Measurements from ENCODE around the gene INTS3.

Gene INTS3

GRCh38 chr1:153816283-153816889, 88.5 kb downstream of the INTS3 start:
- no peak overlapping the region for H3K4me3 ChIP-seq (ENCODE audit: low read depth, low read length)
- no peak for TF ChIP-seq CTCF (IDR thresholded peaks at IDR 0.05; ENCODE audit: low read depth, low read length)

- no peak overlapping the region for H3K4me3 ChIP-seq (ENCODE audit: low read depth, low read length)
- no peak for TF ChIP-seq CTCF (IDR thresholded peaks at IDR 0.05; ENCODE audit: low read depth, low read length)
Measured at GRCh38 chr1:153818876-153819275, 91.0 kb downstream of the INTS3 start.
